ELR (cell line): ENCODE results near the gene BSG.
A peak's percentile ranks its signal among the peaks of the same experiment; 100 is the strongest.

Source experiments
- DNase-seq: peaks from one replicate; pipeline ENCODE4 v3.0.0-alpha.2; 2015; ENCODE audit warnings: low read depth

Gene BSG

DNA sequence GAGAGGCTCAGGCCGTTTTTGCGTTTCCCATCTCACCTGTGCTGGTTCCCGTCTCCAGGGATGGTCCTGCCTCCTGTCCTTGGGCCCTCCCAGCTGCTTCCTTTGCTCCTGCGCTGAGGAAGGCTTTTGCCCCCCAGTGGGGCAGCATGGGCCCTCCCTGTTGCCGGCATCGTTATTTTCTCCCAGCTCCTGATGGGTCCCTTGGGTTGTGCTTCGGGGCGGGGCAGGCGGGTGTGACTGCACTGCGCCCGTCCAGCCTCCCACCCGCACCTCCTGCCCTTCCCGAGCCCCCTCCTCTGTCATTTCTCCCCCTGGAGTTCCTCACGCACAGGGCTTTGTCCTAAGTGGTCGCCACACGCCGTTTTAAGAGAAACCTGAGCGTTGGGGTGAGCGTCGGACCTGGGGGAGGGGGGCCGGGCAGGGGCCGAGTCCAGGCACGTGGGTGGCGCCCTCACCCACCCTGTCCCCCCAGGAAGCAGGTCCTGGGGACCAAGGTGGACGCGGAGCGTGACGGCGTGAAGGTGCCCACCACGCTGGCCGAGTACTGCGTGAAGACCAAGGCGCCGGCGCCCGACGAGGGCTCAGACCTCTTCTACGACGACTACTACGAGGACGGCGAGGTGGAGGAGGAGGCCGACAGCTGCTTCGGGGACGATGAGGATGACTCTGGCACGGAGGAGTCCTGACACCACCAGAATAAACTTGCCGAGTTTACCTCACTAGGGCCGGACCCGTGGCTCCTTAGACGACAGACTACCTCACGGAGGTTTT, 31.3 kb upstream of the BSG start:
- DNase-seq: no peak

DNA sequence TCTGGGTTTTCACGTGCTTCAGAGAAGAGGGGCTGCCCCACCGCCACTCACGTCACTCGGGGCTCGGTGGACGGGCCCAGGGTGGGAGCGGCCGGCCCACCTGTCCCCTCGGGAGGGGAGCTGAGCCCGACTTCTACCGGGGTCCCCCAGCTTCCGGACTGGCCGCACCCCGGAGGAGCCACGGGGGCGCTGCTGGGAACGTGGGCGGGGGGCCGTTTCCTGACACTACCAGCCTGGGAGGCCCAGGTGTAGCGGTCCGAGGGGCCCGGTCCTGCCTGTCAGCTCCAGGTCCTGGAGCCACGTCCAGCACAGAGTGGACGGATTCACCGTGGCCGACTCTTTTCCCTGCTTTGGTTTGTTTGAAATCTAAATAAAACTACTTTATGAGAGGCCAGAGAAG, 30.7 kb upstream of the BSG start:
- no peak for DNase-seq

DNA sequence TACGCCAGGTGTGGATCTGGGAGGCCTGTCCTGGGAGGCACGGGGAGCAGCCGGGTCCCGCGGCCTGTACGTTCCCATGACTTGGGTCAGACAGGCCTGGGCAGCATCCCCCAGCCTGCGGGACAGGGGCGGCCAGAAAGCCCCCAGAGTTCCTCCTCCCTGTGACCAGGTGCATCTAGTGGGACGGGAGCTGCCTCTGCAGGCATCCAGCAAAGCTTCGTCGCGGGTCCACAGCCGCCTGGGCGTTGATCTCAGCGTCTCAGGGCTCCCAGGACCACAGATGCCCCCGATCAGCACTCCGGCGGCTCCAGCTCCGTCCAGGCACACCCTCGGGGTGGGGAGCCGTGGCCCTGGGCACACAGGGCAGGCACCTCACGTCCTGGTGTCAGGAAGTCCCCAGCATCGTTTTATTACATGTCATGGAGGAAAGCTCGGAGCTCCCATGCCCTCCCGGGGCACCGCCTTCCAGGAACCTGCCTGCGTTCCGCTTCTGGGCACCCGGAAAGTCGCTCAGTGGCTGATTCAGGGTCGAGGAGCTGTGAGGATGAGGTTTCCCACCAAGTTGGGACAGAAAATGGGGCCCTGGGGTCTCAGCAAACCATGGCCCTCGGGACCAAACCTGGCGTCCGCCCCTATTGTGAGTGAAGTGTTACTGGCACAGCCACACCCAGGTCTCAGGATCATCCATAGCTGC, 30.1 kb upstream of the BSG start:
- DNase-seq: no peak

DNA sequence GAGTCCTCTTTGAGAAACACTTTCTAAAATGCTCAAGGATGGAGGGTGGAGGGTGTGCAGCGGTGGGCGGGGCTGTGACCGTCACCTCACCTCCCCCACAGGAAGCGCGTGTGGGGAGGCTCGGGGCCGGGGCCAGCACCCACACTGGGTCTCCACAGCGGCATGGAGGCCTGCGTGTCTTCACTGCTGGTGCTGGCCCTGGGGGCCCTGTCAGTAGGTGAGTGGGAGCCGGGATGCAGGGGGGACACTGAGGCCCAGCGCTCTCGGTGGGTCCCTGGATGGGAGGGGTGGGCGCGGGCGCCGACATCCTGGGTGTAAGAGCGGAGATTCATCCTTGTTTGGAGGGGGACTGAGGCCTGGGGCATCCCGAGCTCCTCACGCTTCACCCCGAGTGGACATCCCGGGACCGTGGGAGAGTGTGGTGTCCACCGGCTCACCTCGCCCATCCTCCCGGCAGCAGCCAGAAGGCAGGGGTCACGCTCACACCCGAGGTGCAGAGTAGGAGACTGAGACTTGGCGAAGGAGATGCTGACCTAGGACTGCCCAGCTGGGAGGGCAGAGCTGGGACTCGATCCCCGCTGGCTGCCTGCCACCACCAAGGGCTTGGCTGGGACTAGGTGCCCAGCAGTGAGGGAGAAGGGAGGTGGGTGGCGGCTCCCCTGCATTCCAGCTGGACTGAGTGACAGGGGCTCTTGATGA, 28.3 kb upstream of the BSG start, which contains the start of gene GZMM:
Gene GZMM (plus strand): TSS at position 144 of the 699 bp plus-strand sequence. CDS start 19 bp downstream, at position 163.
- no peak for DNase-seq

DNA sequence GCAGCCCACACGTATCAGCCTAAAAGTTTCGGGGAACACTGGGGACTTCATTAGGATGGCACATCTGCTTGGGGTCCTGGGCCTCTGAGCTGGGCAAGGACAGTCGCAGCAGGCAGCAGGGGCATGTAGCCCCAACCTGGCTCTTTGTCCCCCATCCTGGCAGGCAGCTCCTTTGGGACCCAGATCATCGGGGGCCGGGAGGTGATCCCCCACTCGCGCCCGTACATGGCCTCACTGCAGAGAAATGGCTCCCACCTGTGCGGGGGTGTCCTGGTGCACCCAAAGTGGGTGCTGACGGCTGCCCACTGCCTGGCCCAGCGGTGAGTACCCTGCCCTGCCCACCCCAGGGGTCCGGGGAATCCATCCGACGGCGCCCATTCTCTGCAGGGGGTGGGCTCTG, 25.3 kb upstream of the BSG start:
- no peak for DNase-seq

DNA sequence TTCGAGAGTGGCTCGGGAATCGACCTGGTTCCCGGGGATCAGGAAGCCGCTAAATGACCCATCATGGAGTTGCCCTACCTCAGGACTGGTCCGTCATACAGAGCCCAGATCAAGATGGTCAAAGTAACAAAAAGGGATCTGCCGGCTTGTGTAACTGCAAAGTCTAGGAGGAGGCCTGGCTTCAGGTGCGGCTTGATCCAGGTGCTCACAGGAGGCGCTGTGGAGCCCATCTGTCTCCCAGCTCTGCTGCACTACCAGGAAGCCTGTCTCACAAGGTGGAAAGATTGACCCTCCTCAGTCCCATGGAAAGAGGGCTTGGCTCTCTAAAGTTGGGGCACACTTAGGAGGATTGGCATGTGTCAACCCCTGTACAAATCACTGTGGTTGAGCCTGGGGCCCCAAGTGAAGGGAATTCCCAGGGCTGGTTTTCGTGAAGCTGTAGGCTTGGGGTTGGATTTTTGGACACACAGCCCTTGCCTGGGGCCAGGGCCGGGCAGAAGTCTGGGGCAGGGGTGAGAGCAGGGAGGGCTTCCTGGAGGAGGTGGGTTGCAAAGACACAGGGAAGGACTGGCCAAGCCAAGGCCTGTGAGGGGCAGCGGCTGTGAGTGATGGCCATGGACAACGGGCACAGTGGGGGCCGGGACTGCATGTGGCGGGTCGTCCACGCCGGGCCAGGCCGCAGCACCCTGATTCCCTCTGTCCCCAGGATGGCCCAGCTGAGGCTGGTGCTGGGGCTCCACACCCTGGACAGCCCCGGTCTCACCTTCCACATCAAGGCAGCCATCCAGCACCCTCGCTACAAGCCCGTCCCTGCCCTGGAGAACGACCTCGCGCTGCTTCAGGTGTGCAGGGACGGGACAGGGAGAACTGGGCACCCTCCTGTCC, 24.3 kb upstream of the BSG start:
- no peak for DNase-seq

DNA sequence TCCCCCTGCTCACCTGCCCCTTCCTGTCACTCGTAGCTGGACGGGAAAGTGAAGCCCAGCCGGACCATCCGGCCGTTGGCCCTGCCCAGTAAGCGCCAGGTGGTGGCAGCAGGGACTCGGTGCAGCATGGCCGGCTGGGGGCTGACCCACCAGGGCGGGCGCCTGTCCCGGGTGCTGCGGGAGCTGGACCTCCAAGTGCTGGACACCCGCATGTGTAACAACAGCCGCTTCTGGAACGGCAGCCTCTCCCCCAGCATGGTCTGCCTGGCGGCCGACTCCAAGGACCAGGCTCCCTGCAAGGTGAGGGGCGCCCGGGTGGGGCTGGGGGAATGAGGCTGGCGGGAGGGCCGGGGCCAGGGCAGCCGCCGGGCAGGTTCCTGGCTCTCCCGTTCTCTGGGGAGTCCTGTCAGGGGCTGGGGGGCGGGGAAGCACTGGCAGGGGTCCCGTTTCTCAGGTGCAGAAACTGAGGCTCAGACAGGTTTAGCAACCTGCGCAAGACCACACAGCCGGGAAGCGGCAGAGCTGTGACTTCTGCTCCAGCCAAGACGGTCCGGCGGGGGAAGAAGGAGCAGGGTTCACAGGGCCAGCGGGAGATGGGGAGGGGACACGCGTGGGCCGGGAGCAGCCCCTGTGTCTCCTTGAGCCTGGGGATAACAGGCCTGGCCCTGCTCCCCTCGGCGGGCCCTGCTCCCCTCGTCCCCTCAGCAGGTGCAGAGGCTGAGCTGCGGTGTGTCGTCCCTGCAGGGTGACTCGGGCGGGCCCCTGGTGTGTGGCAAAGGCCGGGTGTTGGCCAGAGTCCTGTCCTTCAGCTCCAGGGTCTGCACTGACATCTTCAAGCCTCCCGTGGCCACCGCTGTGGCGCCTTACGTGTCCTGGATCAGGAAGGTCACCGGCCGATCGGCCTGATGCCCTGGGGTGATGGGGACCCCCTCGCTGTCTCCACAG, 23.2 kb upstream of the BSG start:
- DNase-seq: no peak

DNA sequence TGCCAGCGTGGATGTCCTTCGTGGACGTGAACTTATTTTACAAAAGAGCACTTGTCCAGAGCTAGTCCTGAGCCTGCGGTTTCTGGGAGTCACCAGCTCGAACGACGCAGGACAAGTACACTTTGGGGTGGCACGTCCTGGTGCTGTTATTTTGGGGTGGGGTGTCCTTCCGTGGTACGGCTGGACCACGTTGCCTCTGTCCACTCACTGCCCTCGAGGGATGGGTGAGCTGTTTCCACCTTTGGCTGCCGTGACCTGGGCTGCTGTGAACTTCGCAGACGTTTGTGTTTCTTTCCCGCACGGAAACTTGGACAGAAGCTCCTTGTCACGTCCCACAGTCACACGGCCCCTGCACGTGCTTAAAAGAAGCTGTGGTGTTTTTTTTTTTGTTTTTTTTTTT, 17.6 kb upstream of the BSG start:
- no peak for DNase-seq

DNA sequence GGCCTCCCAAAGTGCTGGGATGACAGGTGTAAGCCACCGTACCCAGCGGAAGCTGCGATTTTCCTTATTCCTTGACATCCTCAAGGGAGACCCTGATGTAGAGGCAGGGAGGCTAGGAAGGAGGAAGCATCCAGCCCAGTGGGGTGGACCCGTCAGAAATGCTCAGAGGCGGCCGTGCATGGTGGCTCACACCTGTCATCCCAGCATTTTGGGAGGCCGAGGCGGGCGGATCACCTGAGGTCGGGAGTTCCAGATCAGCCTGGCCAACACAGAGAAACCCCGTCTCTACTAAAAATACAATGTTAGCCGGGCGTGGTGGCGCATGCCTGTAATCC, 17.0 kb upstream of the BSG start:
- DNase-seq: no peak

DNA sequence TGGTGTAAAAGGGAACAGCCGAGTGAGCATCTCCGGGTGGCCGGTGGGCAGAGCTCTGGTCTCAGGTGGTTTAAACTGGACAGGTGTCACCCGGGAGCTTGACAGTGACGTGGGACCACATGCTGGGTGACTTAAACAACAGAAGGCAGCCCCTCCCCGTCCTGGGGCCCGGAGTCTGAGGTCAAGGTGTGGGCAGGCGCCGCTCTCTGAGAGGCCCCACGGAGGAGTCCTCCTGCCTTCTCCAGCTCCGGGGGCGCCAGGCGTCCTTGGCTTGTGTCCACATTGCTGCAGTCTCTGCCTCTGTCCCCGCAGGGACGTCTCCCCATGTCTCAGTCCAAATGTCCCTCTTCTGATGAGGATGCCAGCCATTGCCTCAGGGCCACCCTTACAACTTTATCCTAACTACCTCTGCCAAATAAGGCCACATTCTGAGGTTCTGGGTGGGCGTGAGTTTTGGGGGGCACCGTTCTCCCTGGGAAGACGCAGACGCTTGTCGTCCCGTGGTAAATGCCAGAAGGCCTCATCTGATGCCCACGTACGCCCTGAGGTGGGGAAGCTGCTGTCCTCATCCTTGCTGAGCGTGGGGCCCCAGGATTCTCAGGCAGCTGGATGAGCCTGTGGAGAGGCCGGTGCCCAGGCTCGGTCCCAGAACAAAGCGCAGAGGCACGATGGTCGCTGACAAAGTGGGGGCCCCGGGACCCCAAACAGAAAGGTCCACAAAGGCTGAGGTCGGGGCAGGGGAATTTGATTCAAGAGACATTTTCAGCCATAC, 15.6 kb upstream of the BSG start:
- DNase-seq: no peak

DNA sequence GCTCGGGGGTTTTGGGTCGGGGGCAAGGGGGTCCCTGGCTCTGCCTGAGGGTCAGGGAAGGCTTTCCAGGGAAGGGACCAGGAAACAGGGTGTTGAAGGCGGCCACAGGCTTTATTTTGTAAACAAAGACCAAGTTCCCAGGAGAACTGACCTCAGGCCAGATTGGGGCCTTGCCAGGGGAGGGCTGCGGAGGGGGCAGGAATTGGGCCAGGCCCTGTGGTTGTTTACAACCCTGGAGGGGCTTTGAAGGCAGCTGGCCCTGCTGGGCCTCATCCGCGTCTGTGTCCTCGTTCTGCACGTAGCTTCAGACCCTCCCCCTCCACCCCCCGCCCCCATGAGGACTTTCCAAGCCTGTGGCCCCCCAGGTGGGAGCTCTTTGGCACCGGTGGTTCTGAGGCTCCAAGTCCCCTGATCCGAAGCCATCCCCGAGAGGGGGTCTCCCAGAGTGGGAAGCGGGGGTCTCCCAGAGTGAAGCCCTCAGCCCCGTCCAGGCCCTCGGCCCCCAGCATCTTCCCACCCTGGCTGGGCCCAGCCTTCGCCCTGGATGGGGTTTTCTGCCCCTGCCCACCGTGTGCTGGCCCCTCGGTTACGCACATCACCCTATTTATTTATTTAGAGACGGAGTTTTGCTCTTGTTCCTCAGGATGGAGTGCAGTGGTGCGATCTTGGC, 13.5 kb upstream of the BSG start:
- DNase-seq: no peak

DNA sequence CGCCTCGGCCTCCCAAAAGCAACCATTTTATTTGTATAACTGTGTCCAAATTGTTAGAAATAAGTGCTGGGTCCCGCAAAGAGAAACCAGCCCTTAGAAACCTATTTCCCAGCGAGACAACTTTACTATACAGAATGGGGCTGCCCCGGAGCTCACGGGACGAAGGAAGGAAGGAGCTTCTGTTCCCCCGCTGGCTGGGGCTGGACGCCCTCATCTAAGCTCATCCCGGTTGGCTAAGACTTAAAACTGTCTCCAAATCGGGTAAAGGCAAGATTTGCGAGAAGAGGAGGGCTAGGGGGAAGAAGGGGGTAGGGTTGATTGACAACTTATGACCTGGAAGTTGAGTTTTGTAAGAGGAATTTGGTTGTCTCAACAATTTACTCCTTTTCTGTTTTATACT, 12.3 kb upstream of the BSG start:
- no peak for DNase-seq

DNA sequence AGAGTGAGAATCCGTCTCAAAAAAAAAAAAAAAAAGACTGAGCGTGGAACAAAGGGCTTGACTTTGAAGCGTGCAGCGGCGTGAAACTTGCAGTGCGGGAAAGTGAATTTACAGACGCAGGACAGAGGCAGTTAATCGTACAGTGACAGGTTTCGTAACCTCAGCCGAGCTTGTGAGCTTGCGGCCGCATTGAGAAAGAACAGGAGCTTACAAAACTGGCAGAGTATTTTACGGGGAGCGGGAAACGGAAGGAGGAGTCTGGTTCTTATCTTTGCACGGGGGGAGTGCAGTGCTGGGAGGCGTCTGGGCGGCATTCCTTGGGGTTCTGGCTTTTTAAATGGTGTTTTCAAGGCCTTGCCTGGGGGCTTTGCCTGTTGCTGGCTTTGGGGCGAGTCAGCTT, 6.0 kb upstream of the BSG start:
- peak; percentile 45 for DNase-seq

DNA sequence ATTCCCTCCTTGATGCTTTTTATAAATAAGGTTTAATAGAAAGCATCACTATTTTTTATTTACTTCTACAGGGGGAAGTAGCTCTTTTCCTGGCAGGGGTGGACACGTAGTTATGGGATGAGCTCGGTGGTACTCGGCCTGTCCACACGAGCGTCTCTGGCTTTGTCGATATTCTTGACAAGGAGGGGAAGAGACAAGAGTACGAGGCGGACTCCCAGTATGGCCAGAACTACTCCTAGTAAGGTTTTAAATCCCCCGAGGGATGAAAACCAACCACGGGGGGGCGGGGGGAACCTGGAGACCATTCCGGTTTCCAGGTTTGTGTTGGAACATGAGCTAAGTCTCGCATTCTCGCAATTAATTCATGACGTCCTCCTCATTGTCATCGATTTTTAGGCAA, 5.6 kb upstream of the BSG start:
- no peak for DNase-seq

DNA sequence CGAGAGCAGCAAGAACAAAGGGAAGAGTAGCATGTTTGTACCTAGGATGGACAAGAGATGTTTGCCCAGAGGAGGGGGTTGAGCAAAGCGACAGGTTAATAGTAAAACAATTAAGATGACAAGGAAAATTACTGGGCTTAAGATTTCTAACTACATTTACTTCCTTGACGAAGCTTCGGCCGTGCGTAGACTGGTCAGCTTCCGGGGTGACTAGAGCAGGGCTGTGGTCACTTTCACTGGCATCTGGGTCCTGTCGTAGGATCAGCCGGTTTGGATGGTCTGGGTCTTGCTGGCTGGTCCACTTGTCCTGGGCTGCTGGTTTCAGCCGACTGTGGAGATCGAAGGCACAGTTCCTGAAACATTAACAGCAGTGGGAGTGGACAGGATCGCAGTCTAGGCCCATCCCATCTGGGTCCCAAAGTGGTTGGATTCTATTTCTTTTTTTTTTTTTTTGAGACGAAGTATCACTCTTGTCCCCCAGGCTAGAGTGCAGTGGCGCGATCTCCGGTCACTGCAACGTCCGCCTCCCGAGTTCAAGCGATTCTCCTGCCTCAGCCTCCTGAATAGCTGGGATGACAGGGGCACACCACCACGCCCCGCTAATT, 5.0 kb upstream of the BSG start:
- no peak for DNase-seq

DNA sequence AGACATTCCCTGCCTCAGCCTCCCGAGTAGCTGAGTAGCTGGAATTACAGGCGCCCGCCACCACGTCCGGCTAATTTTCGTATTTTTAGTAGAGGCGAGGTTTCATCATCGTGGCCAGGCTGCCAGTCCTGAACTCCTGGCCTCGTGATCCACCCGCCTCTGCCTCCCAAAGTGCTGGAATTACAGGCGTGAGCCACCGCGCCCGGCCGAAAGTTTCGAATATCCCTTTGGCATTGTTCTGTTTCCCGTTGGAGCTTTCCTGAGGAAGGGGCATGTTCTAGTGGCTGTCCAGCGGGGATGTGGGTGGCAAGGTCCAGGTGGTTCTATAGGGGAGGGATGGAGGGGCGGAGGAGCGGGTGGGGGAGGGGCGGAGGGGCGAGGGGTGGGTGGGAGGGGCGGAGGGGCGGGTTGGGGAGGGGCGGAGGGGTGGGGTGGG, 2.1 kb upstream of the BSG start:
- no peak for DNase-seq

DNA sequence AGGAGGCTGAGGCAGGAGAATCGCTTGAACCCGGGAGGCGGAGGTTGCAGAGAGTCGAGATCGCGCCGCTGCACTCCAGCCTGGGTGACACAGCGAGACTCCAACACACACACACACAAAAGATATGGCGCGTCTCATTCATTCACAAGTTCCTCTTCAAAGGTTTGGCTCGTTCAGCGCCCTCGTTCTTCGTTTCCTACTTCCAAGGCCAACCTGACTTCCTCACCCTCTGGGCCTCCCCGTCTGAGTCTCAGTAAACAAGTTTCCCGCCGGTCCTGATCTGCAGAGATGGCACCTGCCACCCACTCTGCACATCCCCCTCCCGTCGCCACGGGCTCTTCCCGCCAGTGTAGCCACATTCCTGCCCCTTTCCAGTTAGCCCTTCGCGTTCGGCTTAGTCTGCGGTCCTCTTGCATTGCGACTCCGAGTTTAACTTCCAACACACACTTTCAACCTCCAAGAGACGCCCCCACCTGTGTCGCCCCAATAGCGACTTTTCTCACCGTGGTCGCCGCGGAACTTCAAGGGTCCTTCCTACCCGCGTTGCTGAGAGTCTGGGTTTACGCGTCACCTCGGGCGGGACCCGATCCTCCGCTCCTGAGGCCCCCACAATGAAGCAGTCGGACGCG, 1.3 kb upstream of the BSG start:
- peak; percentile 55 for DNase-seq

DNA sequence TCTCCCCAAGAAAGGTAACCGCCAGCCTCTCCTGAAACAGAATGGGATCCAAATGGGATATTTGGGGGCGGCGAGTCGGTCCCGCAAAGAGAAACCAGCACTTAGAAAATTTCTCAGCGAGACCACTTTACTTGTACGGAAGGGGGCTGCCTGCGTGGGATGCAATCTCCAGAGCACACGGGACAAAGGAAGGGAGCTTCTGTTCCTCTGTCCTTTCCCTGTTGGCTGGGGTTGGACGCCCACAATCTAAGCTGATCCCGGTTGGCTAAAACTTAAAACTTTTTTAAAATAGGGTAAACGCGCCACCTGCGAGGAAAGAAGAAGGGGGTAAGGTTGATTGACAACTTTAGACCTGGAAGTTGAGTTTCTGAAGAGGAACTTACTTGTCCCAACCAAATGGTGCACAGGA, 826 bp upstream of the BSG start:
- DNase-seq: peak; percentile 64
